ENCODE data around the gene NUDT17. TPM values are rescaled to one million over a fixed set of nuclear protein-coding genes. Genes with fewer than 3 reads are reported as not detected.
A peak's percentile ranks its signal among the peaks of the same experiment; 100 is the strongest.

The NUDT17 gene
- total and polyA plus RNA-seq, 2 of the 4 experiments (the other 2 are of a cell fraction), result 2.3 to 2.8 TPM

GRCh38 chr1:145859491-145860023, 14.1 kb downstream of the NUDT17 start:
- peaks cover 3% of the 10 kb centered on the region for H3K4me1 ChIP-seq (ENCODE audit: control insufficient read depth, insufficient read depth, low read length)
- peak overlapping the region; percentile 87 for H2AK5ac ChIP-seq (ENCODE audit: low read depth, low read length)
- TF ChIP-seq CEBPB (IDR thresholded peaks at IDR 0.05; ENCODE audit: low read depth, low read length), result no peak
- no peak for TF ChIP-seq USF2 (IDR thresholded peaks at IDR 0.05; ENCODE audit: low read depth, low read length)
- TF ChIP-seq CTCF (conservative IDR thresholded peaks at IDR 0.05; ENCODE audit: low read depth, low read length), result peak; percentile 22; the same call in 1 of the 2 replicates
- TF ChIP-seq FOS (IDR thresholded peaks at IDR 0.05; ENCODE audit: low read depth, low read length), result no peak
- peak; percentile 10; the same call in 1 of the 2 replicates for TF ChIP-seq MXI1 (IDR thresholded peaks at IDR 0.05; ENCODE audit: borderline replicate concordance, low read depth, low read length)
- peak; percentile 52; the same call in 1 of the 2 replicates for TF ChIP-seq POLR2A (IDR thresholded peaks at IDR 0.05; ENCODE audit: low read depth, low read length)
- TF ChIP-seq MAZ (IDR thresholded peaks at IDR 0.05; ENCODE audit: borderline replicate concordance, low read depth, low read length), result peak; percentile 82; the same call in 1 of the 2 replicates
- H3K56ac ChIP-seq (ENCODE audit: extremely low read depth, insufficient read depth, low read length), result peak overlapping the region; percentile 88
- H3K36me3 ChIP-seq (ENCODE audit: control insufficient read depth, insufficient read depth, low read length), result peaks cover 20% of the 10 kb centered on the region
- in situ Hi-C loops (cut with MboI; ENCODE audit: low sequenced_read_pairs) (no loop called here), intact Hi-C loops (cut with micrococcal nuclease) (loop anchor here (1.0 to 5.0 kb wide), 2 partner anchors 33 to 98 kb away; partner anchors contain the start of gene LIX1L), dilution Hi-C loops (cut with HindIII; ENCODE audit: low sequenced_read_pairs, unreplicated experiment) (no loop called here)
- H4K91ac ChIP-seq (ENCODE audit: insufficient read depth, low read depth, low read length), result peak overlapping the region; percentile 72
- WGBS, 2 experiments (ENCODE audit: extremely low coverage in 2 of 2, insufficient read length in 1 of 2), result 0% methylated on average over 8 of the region's 41 CpGs; no CpG with 5 or more reads in 1 of the 2 experiments
- H2BK15ac ChIP-seq (ENCODE audit: low read depth, low read length), result peak overlapping the region; percentile 59; the same call in 1 of the 3 replicates
- H3K27me3 ChIP-seq (ENCODE audit: control insufficient read depth, insufficient read depth, low read length), result no peaks in the 10 kb centered on the region
- no peaks in the 10 kb centered on the region for H3K9me3 ChIP-seq (ENCODE audit: control insufficient read depth, insufficient read depth, low read length)
- H4K5ac ChIP-seq (ENCODE audit: low read depth, low read length), result peak overlapping the region; percentile 57
- ChIA-PET POLR2A (ENCODE audit: unreplicated experiment) (interaction anchor here (0.6 to 1.7 kb wide), 3 partner anchors 13 to 94 kb away, joined by 5 to 14 read pairs (median 8); no protein-coding TSS in a partner anchor), CTCF (interaction anchor here (0.6 to 2.3 kb wide), 10 partner anchors 10 to 148 kb away, joined by 3 to 13 read pairs (median 5); partner anchors contain the start of genes LIX1L and NUDT17)
- H2AFZ ChIP-seq (replicated peaks; ENCODE audit: low read length, poor library complexity), result peak overlapping the region; percentile 100
- peak overlapping the region; percentile 33 for H3K18ac ChIP-seq (ENCODE audit: low read depth, low read length)
- peak overlapping the region; percentile 18 to 99 for H4K8ac ChIP-seq (ENCODE audit: low read depth in 2 of 2, low read length in 2 of 2)
- H2BK20ac ChIP-seq (ENCODE audit: low read depth, low read length), result no peak overlapping the region
- peak overlapping the region; percentile 96 for H3K23ac ChIP-seq (ENCODE audit: low read depth, low read length)
- H3K4me2 ChIP-seq (ENCODE audit: low read depth, low read length), result peak overlapping the region; percentile 69
- peaks cover 16% of the 10 kb centered on the region for H3K9me1 ChIP-seq (ENCODE audit: insufficient read depth, low read length)
- H3K79me1 ChIP-seq (ENCODE audit: low read depth in 1 of 2, low read length in 2 of 2), result peaks cover 19 to 46% of the 10 kb centered on the region in 2 experiments
- peak overlapping the region; percentile 83 for H3K27ac ChIP-seq (ENCODE audit: insufficient read depth, low read length)
- peaks cover 16% of the 10 kb centered on the region; the same call in 1 of the 2 replicates for H4K20me1 ChIP-seq (ENCODE audit: insufficient read depth, low read length)
- peak overlapping the region; percentile 83 for H2BK5ac ChIP-seq (ENCODE audit: low read depth, low read length, poor library complexity, severe bottlenecking)
- peak overlapping the region; percentile 84 for H3K4me3 ChIP-seq (ENCODE audit: insufficient read depth, low read depth, low read length)
- peak overlapping the region; percentile 89 for H3K14ac ChIP-seq (replicated peaks; ENCODE audit: low read depth, low read length)
- ATAC-seq (ENCODE audit: low read depth), result peak; percentile 84
- H2BK120ac ChIP-seq (ENCODE audit: low read depth, low read length), result peak overlapping the region; percentile 70; the same call in 1 of the 2 replicates
- H2AK9ac ChIP-seq (replicated peaks; ENCODE audit: low read depth, low read length, poor library complexity), result peak overlapping the region; percentile 98
- DNase-seq, result peak; percentile 82
- H3K4ac ChIP-seq (ENCODE audit: low read depth, low read length), result peak overlapping the region; percentile 93
- BruUV-seq (replicated peaks), result no TSS peak
- H3K9ac ChIP-seq (ENCODE audit: low read depth, low read length), result peak overlapping the region; percentile 82
